HG03066 (cell line): ENCODE data around the gene CPNE7.

ENCODE experiments used
- ATAC-seq: cut with Tn5 transposase; IDR thresholded peaks from one replicate; pipeline ENCODE4 v1.9.1; 2021; ENCODE audit warnings: low read depth; ENCODE audit not compliant: unreplicated experiment

The CPNE7 gene

DNA sequence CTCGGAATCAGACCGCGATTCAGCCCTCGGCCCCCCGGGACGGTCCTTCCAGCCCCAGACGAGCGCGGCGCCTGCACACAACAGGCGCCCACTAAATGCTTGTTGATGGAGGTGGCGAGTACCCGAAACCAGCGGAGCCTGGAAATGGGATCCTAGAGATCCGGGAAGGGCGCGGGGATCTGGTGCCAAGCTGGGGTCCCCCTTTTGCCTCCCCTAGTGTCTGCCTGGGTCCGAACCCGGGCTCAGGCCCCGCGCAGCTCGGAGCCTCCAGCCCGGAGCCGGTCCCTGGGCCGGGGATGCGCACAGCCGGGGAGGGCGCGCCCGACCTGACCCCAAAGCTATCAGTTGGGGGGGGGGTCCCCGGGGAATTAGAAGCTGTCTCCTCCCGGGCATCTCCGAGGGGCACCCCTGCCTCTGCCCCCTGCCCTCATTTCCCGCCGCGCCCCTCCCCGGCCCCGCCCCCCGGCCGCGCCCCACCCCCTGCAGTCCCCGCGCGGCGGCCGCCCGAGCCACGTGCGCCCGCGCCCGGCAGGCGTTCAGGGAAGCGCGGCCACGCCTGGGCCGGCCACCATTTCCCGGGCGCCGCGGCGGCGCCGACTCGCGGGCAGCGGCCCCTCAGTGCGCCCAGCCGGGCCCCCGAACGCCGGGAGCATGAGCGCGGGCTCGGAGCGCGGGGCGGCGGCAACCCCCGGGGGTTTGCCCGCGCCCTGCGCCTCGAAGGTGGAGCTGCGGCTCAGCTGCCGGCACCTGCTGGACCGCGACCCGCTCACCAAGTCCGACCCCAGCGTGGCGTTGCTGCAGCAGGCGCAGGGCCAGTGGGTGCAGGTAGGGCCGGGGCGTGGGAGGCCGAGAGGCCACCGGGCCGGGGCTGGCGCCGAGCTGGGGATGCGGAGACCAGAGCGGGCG lies at the start of gene CPNE7:
TSS of gene CPNE7 (plus strand) at position 512 of the 906 bp plus-strand sequence. CDS start at position 652, 140 bp downstream.
- no peak for ATAC-seq

DNA sequence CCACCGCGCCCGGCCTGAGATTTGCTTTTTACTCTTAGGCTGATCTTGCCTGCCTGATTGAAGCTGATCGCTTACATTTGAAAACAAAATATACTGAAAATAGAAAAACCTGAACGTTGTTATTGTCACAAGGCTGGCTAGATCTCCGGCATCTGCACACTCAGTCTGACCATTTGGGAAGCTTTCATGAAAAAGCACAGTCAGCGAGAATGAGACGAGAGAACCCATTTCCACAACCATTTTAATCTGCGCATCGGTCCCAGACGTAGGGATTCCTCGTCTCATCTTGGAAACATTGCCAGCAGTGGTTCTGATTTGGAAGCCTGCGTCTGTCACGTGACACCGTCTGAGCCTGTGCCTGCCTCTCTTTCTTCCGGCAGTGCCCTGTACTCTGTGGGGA lies 46.5 kb upstream of the CPNE7 start:
- ATAC-seq, result no peak

GRCh38 chr16:89530401-89531381 lies 44.9 kb upstream of the CPNE7 start:
- ATAC-seq, result no peak

GRCh38 chr16:89531821-89532526 lies 43.6 kb upstream of the CPNE7 start:
- ATAC-seq, result no peak

DNA sequence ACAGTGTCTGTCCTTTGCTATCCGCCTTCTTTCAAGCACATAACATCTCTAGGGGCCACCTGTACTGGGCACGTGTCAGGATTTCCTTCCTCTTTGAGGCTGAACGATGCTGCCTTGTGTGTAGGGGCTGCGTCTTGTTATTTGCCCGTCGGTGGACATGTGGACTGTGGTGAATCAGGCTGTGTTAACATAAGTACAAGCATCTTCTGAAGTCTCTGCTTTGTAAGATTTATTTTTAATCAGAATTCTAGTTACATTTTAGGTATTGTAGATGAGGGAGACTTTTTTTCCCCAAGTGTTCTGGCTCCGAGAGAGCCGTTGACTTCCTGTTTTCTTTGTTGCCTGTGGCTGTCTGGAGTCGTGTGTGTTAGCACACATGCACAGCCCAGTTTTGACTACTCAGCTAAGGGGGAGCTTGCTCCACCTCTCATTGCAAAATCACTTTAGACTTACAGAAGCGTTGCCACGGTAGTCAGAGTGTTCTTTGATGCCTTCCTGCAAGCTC lies 41.3 kb upstream of the CPNE7 start:
- ATAC-seq, result no peak

- no peak for ATAC-seq
Measured at GRCh38 chr16:89536371-89536770, 39.2 kb upstream of the CPNE7 start.

DNA sequence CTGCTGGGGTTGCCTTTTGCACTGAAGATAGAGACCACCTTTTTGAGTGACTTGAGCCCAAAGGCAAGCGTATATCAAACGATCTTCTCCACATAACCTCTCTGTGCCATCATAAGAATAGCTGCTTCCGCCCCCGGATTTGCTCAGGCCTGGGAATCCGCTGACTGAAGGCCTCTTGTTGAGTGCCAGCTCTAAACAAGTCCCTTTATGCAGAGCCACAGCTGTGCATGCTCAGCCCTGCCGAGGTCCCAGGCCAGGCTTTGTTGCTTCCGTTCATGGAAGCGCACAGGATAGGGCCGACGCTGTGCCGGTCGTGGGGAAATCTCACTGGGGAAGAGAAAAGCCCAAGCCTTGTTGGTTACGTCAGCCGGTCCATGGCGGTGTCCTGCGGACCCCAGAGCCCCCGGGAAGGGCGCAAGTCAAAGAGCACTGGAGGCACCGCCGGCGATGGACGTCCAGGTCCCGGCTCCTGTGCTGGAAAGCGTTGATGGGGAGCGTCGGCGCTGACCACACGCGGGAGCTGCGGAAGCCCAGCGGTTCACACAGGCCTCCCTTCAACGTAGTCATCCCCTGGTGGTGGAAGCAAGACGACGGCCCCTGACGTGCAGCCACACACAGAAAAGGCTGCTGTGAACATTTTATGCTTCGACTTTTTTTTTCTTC lies 38.5 kb upstream of the CPNE7 start:
- no peak for ATAC-seq

DNA sequence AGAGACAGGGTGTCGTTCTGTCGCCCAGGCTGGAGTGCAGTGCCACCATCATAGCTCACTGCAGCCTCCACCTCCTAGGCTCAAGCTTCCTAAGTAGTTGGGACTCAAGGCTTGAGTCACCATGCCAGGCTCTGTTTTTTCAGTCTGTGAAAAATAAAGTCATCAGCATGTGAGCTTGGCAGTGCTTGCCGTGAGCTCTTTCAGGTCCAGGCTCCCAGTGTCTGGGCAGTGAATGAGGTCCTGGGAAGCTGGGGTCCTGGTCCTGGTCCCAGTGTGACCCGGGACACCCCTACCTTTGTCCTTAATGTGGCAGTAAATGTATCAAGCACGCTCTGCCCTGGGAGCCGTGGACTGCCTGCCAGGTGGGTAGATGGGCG lies 38.0 kb upstream of the CPNE7 start:
- no peak for ATAC-seq

DNA sequence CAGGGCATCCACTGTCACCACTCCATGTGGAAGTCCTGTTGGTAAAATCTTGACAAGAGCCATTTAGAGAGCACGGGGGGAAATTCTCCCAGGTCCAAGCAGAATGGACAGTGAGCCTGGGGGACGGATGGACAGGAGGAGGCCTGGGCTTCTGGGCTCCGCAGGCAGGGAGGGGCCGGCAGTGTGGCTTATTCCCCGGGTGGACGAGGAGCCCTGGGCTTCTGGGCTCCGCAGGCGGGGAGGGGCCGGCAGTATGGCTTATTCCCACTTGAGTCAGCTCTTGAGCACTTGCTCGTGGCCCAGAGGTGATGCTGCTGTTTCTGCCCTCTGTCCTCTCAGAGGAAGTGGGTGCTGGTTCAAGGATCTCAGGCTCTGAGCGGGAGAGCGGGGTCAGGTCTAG lies 37.3 kb upstream of the CPNE7 start:
- ATAC-seq, result no peak

DNA sequence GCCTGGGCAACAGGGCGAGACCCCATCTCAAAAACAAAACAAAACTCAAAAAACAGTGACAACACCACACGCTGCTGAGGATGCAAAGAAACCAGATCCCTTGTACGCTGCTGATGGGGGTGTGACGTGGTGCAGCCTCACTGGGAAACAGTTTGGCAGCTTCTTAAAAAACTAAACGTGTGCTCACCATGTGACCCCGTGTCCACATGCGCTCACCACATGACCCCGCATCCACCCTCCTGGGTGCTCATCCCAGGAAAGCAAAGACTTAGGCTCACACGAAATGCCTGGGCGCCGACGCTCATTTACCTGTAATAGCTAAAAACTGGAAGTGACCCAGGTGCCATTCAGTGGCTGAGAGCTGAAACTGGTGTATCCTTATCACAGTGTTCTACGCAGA lies 35.0 kb upstream of the CPNE7 start:
- no peak for ATAC-seq

GRCh38 chr16:89541792-89542191 lies 33.8 kb upstream of the CPNE7 start:
- ATAC-seq, result no peak

GRCh38 chr16:89544113-89544512 lies 31.4 kb upstream of the CPNE7 start:
- no peak for ATAC-seq

GRCh38 chr16:89544713-89545043 lies 30.9 kb upstream of the CPNE7 start:
- ATAC-seq, result no peak

DNA sequence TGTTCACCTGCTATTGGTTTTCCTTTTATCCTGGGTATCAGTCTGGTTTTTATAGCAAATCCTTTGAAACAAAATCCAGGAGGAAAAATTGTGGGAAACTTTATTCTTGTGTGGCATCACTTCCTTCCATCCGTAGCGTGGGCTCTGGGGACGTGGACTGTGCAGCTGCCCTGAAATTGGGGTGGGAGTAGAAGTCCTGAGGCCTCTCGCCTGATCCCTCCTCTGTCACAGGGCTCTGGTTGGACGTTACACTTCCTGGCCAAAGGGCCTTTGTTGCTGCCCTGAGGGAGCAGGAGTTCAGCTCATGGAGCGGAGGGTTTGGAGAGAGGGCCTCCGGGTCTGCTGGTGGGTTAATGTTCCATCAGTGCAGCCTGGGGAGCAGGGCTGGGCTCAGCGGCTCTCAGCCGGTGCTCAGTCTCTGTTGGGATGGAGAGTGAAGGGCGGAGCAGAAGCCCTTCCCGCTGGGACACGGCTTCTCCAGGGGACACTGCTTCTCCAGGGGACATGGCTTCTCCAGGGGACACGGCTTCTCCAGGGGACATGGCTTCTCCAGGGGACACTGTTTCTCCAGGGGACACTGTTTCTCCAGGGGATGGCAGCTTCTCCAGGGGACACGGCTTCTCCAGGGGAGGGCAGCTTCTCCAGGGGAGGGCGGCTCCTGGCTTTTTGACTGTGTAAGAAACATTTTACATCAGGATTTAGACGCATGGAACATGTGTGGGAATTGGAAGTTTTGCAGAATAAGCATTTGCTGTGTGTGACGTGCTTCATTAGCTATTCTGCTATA lies 30.3 kb upstream of the CPNE7 start:
- no peak for ATAC-seq

DNA sequence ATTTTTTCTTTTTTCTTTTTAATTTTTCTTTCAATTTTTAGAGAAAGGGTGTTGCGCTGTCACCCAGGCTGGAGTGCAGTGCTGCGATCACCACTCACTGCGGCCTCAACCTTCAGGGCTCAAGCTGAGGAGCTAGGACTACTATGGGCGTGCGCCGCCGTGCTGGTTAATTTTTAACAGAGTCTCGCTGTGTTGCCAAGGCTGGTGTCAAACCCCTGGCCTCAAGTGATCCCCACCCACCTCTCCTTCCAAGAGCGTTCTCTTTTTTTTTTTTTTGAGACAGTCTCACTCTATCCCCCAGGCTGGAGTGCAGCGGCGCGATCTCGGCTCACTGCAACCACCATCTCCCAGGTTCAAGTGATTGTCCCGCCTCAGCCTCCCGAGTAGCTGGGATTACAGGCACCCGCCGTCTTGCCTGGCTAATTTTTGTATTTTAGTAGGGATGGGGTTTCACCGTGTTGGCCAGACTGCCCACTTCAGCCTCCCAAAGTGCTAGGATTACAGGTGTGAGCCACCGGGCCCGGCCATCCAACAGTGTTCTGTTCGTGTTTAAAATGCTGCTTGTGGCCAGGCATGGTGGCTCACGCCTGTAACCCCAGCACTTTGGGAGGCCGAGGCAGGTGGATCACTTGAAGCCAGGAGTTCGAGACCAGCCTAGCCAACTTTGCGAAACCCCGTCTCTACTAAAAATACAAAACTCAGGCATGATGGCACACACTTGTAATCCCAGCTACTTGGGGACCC lies 29.6 kb upstream of the CPNE7 start:
- no peak for ATAC-seq

DNA sequence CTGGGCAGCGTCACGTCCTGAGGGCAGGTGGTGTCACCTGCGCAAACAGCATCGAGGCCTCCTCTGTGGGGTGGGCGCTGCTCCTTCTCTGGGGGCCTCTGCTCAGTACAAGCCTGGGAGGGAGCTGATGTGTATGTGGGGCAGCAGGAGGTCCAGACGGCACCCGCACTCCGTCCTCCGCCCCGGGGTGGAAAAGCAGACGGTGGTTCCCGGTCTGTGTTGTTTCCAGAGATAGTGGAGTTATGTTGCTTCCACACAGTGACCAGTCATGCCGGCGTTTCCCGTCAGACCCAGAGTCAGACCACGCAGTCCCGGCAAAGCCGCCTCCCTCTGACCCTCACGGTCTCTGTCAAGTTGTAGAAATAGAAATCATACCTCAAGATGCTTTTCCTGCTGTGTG lies 28.8 kb upstream of the CPNE7 start:
- no peak for ATAC-seq

DNA sequence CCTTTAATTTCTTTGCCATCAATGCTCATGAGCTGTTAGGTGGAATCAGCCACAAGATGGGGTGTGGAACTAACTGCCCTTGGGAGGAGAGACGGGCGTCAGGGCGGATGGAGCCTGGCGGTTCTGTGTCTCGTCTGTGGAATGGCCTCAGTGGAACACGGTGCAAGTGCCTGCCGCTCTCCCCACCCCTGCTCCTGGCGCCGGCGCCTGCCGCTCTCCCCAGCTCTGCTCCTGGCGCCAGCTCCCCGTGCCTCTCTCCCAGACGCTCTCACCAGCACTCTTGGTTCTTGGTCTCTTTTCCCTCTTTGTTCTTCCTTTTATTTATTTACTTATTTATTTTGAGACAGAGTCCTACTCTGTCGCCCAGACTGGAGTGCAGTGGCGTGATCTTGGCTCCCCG lies 28.3 kb upstream of the CPNE7 start:
- ATAC-seq, result no peak

GRCh38 chr16:89547860-89548259 lies 27.7 kb upstream of the CPNE7 start:
- no peak for ATAC-seq
